Measurements from ENCODE around the gene DRC1.

Gene DRC1

GRCh38 chr2:26493566-26493965 is 91.8 kb downstream of the DRC1 start:
- DNase-seq (ENCODE audit: low spot score): no peak

- DNase-seq (ENCODE audit: low spot score): no peak
Observed at GRCh38 chr2:26494199-26494598, 92.5 kb downstream of the DRC1 start.

- DNase-seq (ENCODE audit: low spot score): no peak
Observed at GRCh38 chr2:26494891-26495290, 93.2 kb downstream of the DRC1 start.

- DNase-seq (ENCODE audit: low spot score): no peak
Observed at GRCh38 chr2:26495705-26496297, 94.1 kb downstream of the DRC1 start.

GRCh38 chr2:26500406-26500805 is 98.7 kb downstream of the DRC1 start:
- DNase-seq (ENCODE audit: low spot score): no peak

- peak; percentile 60 for DNase-seq (ENCODE audit: low spot score)
Observed at GRCh38 chr2:26503231-26503880, 101.6 kb downstream of the DRC1 start.

GRCh38 chr2:26504002-26504401 is 102.3 kb downstream of the DRC1 start:
- no peak for DNase-seq (ENCODE audit: low spot score)

GRCh38 chr2:26506279-26506678 is 104.6 kb downstream of the DRC1 start:
- no peak for DNase-seq (ENCODE audit: low spot score)

All from hepatic stellate cell (primary cell).